NCI-H748 treated with DMSO at 0.1 percent for 48 hours (cell line): ENCODE measurements around the gene CTAGE6.
"Not testable (repeated sequence)": the region's sequence is repeated elsewhere in the genome, so short reads cannot be mapped to it uniquely, and the experiment has no call there.

ENCODE experiments used
- DNase-seq: peaks from one replicate; lab custom pipeline; 2025; lab: John Stamatoyannopoulos, UW

Gene CTAGE6, protein sequence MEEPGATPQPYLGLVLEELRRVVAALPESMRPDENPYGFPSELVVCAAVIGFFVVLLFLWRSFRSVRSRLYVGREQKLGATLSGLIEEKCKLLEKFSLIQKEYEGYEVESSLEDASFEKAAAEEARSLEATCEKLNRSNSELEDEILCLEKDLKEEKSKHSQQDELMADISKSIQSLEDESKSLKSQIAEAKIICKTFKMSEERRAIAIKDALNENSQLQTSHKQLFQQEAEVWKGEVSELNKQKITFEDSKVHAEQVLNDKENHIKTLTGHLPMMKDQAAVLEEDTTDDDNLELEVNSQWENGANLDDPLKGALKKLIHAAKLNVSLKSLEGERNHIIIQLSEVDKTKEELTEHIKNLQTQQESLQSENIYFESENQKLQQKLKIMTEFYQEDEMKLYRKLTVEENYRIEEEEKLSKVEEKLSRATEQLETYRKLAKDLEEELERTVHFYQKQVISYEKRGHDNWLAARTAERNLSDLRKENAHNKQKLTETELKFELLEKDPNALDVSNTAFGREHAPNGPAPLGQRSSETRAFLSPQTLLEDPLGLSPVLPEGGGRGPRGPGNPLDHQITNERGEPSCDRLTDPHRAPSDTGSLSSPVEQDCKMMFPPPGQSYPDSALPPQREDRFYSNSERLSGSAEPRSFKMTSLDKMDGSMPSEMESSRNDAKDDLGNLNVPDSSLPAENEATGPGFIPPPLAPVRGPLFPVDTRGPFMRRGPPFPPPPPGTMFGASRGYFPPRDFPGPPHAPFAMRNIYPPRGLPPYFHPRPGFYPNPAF

GRCh38 chr7:143757596-143757995 is at the start of gene CTAGE6:
Gene CTAGE6 (minus strand): TSS chr7:143757696. CDS start chr7:143757658, 38 bp downstream.
- DNase-seq, result not testable (repeated sequence)

DNA sequence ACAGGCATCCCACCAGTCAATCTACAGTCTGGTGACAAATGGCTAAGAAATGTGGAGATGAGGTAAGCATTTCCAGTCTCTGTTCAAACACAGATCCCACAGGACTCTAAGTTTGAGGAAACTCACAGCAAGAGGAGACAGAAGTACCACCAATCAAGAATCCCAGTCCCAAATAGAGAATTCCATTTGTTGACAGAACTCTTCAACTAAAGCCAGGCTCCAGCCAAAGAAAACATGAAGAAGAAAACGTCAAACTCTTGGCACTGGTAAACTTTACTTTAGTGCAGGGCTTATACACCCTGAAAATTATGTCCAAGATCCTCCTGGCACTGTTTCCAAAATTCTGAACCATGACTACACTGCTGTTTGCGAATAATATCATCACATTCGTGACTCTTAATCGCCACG is 49.2 kb upstream of the CTAGE6 start:
- DNase-seq, result not testable (repeated sequence)

GRCh38 chr7:143797896-143798290 is 40.4 kb upstream of the CTAGE6 start:
- not testable (repeated sequence) for DNase-seq

DNA sequence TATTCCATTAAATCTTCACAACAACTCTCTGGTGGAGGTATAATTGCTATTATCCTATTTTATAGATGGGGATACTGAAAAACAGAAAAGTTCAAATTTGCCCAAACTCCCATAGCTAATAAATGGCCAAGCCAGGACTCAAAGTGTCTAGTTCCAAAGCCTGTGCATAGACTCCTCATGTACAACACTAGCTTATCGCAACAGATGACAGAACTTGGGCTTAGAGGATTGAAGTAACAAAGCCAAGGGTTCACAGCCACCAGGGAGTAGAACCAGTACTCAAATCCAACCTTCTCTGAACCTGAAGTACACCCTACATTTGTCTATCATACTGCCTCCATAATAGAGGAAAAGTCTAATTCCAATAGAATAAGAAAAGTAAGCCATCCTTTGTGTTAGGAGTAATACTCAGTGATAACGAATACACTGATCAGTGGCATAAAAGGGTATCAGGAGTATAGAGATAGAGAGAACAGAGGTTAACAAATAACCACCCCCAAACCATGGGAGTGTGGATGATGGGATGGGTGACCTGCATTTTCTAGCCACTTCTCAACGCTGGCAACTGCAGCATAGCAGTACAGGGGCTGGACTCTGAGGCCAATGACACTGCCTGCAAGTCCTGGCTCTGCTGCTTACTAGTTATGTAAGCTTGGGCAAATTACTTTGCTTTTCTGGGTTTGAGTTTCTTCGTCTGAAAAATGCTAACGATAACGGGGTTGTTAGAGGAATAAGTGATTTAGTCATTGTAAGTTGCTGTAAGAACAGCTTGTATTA is 39.8 kb upstream of the CTAGE6 start:
- not testable (repeated sequence) for DNase-seq

DNA sequence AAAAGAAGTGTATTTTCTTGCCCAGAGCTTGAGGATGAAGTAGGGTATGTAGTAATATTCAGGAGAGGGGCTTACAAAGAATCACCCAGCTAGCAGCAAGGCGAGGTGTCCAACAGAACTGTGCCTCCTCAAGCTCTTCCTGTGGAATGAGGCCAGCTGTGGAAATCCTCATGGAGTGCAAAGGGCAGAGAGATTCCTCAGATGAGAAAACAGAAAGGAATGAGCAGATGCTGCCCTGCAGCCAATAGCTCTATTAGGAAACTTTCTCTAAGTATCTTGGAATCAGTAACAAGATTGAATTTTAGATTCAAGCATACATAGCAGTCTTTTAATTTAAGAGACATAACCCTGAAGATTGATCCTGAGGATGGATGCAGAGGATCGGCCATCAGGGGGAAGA is 38.2 kb upstream of the CTAGE6 start:
- not testable (repeated sequence) for DNase-seq

DNA sequence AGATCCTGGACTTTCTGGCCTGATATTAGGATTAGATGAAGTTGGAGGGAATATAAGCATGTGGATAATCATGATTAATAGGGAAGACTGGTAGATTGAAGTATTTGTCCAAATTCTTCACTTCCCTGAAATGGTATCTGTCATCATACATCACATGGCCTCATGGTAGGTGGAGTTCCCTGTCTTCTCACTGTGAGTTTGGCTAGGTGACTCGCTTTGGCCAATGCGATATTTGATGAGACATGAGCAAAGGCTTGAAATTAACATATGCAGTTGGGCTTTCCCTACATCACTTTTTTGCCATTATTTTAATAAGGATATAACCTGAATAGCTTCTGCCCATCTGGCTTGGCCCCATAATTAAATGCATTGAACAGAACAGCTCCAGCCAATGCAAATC is 35.1 kb upstream of the CTAGE6 start:
- DNase-seq, result not testable (repeated sequence)

DNA sequence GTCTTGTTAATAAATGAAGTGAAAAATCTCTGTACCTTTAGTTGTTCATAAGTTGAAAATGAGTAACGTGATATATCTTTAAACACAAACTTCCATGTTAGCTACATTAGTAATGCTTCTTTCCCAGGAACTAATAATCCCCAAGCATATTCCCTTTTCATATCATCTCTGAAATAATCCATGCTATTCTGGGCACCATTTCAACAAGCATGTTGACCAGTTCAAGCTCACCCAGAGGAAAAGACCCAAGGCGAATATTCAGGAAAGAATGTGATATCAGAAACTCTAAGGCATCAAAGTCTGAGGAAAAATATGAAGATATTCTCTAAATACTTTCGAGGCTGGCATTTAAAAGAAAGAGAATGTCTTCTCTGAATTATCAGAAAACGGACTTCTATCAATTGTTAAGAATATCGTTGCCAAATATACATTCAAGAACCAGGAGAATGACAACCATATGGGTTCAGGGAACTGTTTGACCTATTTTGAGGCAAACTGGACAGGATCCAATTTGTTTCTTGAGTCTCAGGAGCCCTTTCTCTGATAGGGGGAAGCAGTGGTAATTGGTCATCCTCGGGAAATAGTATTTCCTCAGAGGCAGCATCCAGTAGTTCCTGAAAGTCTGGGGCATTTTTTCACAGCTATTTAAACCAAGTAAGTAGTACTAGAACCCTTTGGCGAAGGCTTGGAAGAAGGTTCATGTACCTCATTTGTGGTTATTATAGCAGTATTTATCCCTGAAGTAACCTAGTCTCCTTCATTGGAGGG is 28.1 kb upstream of the CTAGE6 start:
- not testable (repeated sequence) for DNase-seq

- not testable (repeated sequence) for DNase-seq
These were observed 22.1 kb upstream of the CTAGE6 start for GRCh38 chr7:143779591-143779990.

DNA sequence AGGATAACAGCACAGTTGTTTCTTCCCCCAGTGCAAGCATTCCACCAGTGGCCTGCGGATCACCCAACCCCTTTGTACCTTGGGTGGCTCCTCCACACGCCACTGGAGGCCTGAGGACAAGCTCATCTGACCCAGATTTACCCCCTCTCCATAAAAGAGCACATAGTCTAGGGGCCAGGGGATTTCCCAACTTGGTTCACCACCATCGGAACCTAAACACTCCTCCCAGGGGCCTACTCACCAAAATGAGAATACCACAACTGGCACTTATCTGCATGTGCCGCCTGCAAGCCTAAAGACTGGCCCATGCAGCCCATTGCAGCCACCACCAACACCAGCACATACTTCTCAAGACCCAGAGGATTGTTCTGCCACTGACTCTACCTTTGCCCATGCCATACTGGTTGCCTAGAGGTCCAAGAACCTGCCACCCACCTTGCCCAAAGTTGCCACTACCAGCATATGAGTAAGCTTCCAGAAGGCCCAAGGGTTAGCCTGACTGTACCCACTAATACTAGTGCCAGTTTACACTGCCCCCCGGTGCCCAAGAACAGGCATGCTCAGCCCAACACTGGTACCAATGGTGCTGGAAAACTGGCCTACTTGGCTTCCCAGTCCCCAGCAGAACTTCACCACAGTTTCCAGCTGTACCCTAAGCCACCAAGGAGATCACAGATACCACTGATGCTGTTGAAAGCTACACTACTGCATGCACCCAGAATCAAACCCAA is 15.4 kb upstream of the CTAGE6 start:
- DNase-seq, result not testable (repeated sequence)

DNA sequence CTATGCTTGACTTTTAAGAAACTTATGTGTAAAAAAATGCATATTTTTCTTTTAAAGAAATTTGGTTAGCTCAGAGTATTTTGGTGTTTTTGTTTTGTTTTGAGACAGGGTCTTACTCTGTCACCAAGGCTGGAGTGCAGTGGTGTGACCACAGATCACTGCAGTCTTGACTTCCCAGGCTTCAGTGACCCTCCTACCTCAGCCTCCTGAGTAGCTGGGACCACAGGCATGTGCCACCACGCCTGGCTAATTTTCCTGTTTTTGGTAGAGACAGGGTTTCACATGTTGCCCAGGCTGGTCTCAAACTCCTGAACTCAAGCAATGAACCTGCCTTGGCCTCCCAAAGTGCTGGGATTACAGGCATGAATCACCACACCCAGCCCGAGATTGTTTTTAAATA is 10.0 kb upstream of the CTAGE6 start:
- not testable (repeated sequence) for DNase-seq

DNA sequence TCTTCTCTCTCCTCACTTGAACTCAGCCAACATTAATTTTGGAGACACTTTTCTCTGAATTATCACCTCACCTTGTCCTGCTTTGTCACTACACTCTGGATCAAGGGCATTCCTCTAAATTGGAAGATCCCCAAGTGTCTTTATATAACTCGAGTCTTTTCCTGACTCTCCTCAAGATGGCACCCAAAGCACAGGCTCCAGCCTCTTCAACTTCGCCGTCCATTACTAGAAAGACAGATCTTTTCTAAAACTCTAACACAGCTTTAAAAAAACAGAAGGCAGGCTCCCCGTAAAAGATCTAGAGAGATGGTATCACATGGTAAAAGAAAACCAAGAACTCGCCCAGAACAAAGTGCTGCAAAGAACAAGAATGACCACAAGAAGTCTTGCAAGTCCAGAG is 8.2 kb upstream of the CTAGE6 start:
- not testable (repeated sequence) for DNase-seq

DNA sequence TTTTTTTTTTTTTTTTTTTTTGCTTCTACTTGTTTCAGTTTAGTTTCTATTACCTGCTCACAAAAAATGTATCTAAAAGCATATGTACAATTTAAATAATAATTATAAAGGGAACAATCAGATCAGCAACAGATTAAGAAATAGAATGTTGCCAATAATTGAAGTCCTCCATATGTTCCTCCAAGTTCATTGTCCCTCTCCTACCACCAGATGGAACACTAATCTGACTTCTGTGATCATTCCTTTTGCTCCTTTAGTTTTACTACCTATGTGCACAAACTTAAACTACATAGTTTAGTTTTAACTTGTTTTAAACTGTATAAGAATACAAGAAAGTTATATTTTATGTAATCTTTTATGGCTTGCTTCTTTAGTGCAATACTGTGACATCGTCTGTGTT is 5.6 kb upstream of the CTAGE6 start:
- DNase-seq, result not testable (repeated sequence)

- DNase-seq, result not testable (repeated sequence)
These were observed 12.2 kb downstream of the CTAGE6 start for GRCh38 chr7:143745340-143745739.

DNA sequence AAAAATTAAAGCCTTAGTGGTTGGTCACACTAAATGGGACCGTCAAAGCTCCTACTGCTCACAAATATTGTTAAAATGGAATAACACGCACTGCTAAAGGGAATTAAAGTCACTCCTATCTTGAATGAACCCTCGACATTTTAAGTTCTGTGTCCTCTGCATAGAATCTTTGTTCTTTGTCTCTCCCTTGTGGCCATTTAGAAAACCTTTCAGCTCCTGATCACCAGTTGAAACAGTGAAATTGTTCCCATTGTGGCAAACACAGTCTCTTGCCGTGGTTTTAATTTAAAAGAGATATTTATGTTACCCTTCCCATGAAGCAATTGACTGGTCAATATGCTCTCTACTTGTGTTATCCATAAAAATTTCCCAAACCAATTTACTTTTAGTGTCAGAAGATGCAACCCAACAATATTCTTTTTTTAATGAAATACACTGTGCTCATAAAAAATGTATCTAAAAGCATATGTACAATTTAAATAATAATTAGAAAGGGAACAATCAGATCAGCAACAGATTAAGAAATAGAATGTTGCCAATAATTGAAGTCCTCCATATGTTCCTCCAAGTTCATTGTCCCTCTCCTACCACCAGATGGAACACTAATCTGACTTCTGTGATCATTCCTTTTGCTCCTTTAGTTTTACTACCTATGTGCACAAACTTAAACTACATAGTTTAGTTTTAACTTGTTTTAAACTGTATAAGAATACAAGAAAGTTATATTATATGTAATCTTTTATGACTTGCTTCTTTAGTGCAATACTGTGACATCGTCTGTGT is 20.3 kb downstream of the CTAGE6 start:
- peak; percentile 2 for DNase-seq

- no peak for DNase-seq
These were observed 21.5 kb downstream of the CTAGE6 start for GRCh38 chr7:143735962-143736361.

- no peak for DNase-seq
These were observed 23.6 kb downstream of the CTAGE6 start for GRCh38 chr7:143733876-143734275.

- no peak for DNase-seq
These were observed 29.1 kb downstream of the CTAGE6 start for GRCh38 chr7:143728333-143728862.

DNA sequence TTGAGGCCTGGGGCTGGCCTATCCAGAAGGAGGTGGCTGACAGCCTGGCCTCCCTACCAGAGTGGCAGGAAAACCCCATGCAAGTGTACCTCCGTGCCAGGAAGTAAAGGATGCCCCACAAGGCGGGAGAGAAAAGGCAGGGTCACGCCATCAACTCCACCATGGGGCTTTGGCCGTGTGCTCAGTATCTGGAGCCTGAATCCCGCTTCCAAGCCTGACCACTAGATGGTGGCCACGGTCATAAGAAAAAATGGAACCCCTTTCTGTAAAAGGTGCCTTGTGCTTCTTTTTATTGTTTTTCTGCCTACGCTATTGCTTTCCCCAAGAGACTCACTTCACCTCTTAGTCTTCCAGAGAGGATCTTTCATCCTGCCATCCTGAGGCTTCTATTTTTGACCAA is 29.9 kb downstream of the CTAGE6 start:
- DNase-seq, result not testable (repeated sequence)

DNA sequence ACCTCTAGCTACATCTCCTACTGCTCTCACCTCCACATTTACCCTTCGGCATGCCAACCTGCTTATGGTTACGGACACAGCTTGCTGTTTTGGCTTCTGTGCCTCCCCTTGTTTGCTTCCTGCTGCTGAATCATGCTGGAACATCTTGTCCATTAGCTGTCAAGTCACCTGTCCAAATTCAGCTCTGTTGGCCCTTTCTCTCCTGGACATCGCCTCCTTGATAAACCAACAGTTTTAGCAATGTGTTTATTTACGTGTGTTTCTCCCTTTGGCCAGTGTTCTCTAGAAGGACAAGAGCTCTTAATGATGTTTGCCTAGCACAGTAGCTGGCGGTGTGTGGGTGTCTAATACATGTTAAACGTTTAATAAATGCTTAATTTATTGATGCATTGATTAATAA is 31.4 kb downstream of the CTAGE6 start:
- not testable (repeated sequence) for DNase-seq

GRCh38 chr7:143720335-143720734 is 37.2 kb downstream of the CTAGE6 start:
- not testable (repeated sequence) for DNase-seq
